GM19452 (cell line): ENCODE results near the gene SYTL5.
"Not testable (repeated sequence)": the region's sequence is repeated elsewhere in the genome, so short reads cannot be mapped to it uniquely, and the experiment has no call there.

Experiments
- ATAC-seq: cut with Tn5 transposase; IDR thresholded peaks from one replicate; pipeline ENCODE4 v1.9.1; 2021; ENCODE audit not compliant: unreplicated experiment

SYTL5 gene

DNA sequence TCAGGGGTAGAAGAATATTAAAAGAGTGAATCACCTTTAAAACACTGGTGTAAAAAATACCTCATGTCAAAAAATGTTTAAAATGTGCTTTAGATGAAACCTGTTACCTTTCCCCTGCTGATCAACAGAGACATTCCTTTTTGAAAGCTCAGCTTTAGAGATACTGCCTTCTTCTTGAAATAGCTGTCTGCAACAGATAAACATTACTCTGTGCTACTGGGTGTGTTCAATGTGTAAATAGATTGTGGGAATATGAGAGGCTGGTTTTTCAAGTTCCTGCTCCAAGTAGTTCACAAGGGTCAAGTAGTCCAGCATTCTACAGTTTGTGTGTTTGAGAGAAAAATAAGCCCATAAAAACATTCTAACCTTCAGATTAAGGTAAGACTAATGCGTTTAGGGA, at the start of gene SYTL5:
Gene SYTL5, plus strand, starts transcription at position 263 of the 400 bp plus-strand sequence. CDS start 27,337 bp downstream, outside the sequence.
- no peak for ATAC-seq

DNA sequence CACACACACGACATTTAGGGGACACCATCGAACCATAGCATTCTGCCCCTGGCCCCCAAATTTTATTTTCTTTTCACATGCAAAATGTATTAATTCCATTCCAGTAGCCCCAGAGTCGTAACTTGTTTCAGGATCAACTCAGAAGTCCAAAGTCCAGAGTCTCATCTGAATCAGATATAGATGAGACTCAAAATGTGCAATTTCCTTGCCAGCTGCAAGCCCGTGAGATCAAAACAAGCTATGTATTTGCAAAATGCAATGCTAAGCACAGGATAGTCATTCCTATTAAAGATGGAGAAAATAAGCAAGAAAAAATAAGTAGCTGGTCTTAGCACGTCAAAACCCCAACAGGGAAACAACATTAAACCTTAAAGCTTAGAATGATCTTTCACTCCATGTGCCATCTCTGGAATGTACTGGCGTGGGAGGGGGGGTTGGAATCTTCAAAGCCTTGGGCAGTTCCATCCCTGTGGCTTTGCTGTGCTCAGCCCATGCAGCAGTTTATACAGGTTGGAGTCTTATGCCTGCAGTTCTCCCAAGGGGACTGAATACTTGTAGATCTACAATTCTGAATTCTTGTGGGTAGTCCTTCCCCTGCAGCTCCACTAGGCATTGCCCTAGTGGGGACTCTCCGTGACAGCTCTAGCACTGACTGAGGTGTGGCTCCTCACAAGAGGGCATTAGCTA, 47.7 kb upstream of the SYTL5 start:
- ATAC-seq: no peak

DNA sequence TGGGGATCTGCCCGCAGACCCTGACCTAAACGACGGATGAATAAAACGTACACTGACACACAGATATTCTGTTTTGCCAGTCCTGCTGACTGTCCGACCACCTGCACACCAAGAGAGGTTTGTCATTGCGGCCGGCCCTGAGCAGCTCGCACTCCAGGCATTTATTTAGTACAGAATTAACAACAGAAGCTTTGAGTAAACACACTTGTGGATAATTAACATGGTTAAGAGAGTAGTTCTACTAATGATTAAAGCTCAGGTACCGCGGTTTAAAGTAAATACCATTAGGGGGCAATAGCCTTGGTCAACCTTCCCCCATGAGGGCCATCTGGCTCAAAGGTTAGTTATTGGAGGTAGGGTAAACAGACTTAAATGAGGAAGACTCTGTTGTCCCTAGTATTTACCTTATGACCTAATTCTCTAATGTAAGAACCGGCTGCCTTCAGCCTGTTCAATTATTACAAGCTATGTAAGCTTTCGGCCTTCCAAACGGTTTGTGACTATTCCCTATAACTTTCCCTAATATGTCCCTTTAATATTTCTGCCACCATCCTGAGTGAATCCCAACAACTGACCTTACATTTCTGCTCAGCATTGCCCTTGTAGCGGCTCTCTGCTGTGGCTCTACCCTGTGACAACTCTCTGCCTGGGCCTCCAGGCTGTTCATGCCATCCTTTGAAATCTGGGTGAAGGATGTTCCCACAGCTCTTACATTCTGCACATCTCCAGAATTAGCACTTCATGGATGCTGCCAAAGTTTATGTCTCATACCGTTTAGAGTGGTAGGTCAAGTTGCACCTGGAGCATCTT, 46.9 kb upstream of the SYTL5 start:
- no peak for ATAC-seq

DNA sequence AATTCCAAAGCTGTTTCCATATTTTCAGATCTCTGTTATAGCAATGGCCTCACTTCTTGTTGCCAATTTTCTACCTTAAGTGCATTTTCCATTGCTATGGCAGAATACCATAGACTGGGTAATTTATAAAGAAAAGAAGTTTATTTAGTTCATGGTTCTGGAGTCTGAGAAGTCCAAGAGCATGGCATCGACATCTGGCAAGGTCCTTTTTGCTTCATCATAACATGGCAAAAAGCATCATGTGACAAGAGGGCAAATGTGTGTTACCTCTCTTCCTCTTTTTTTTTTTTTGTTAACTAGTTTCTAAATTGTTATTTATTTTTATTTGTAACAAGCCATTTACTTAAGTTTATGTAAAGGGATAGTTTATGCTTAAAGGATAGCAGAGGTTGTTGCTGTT, 45.2 kb upstream of the SYTL5 start:
- ATAC-seq: no peak

DNA sequence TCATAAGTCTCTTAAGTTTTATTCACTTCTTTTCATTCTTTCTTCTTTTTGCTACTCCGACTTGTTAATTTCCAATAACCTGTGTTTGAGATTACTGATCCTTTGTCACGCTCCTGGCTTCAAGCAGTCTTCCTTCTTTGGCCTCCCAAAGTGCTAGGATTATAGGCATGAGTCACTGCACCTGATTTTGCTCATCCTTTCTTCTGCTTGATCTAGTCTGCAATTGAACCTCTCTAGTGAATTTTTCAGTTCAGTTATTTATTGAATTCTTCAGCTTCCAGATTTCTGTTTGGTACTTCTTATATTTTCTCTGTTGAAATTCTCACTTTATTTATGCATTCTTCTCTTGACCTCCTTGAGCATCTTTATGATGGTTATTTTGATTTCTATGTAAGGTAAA, 38.6 kb upstream of the SYTL5 start:
- ATAC-seq: no peak

DNA sequence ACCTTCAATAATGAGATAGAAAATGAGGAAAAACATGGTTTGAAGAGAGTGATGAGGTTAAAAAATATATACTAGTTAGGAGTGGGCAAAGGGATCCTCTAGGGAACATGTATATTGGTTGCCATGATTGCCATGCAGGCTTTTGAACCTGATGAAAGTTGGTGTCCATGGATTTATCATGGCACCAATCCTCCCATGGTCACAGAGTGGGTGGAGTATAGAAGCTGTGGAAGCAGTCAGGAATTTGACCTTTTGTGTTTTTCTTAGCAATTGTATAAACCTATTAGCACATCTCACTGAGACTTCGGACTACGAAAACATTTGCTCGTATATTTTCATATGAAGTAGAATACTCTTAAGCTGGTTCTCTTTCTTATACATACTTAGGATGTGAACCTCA, 30.9 kb upstream of the SYTL5 start:
- no peak for ATAC-seq

DNA sequence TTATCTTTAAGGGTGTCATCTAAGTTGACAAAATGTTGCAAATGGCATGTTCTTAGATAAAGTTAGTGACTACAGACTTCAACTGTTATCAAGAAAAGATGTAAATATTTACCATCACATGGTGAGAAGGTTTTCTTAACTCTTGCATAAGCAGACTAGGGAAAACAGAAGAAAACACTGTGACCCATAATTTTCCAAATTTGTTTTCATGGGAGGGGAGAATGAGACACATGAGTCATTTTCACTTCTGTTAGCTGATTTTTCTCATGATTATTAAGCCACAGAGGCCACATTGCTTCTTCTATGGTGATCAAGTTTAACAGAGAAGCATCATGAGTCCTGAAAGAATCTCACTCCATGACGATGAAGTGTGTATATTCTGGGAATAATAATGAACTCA, 30.2 kb upstream of the SYTL5 start:
- no peak for ATAC-seq

DNA sequence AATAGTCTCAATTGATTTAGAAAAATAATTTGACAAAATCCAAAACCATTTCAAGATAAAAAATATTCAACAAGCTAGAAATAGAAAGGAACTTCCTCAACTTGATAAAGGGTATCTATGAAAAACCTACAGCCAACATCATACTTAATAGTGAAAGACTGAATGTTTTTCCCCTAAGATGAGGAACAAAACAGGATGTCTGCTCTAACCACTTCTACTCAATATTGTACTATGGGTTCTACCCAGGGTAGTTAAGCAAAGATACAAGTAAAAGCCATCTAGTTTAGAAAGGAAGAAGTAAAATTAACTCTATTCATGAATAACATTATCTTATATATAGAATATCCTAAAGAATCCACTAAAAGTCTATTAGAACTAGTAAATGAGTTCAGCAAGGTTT, 21.5 kb upstream of the SYTL5 start:
- no peak for ATAC-seq

DNA sequence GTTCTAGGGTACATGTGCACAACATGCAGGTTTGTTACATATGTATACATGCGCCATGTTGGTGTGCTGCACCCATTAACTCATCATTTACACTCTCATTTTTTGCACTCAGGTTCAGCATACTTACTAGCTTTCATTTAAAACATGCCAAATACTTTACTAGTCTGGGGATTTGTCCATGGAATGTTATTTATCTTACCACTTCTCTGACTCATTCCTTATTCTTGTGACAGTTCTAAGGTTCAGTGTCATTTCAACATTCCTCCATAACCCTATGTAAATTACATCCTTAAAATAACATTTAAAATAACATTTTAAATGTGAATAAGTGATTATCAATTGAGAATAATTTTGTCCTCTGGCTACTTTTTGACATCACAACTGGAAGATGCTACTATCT, 19.5 kb upstream of the SYTL5 start:
- no peak for ATAC-seq

DNA sequence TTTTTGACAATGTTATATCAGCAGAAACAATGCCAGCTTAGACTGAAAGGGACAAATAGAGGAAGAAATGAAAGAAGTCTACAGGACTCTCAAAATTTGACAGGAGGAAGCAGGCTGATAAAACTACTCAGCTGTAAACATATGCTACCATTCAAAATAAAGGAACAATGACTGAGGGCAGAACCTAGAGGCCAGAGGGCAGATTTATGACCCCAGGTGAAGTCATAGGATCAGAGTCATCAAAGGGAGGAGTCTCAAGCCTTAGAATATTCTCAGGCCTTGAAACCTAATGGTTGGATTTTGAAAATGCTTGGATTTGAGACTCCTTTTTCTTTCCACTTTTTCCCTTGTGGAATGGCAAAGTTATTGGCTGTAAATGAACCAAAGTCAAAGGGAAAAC, 17.0 kb upstream of the SYTL5 start:
- no peak for ATAC-seq

DNA sequence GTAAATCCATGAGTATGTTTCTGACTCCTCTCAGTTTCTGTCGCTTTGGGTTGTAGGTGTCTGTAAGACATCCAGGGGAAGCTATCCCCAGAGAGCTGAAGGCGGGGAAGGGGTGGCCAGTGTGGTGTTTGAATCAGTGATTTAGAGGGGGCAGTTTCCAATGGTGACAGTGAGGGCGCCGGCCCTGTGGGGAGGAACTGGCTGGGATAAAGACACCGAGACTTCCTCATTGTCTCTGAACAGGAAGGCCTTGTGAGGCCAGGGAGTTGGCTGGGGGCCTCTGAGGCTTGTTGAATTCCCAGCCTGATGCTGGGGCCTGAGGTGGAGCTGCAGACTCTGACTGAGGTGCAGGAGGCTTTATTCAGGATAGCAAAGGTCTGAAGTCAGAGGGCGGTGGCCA, 15.1 kb upstream of the SYTL5 start:
- not testable (repeated sequence) for ATAC-seq

DNA sequence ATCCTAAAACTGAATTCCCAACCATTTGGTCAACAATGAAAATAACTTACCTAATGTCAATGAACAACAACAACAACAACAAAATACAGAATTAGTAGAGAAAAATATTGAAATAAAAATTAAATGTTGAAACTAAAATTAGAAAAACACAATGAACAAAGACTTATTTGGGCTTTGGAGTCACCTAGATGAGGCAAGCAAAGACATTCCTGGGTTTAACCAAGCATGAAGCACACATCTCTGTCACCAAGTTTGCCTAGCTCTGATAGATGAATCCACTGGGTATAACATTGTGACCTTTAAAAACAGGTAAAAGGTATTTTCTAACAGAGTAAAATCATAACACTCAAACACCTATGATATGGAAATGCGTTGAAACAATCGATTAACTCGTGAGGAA, 13.2 kb upstream of the SYTL5 start:
- ATAC-seq: no peak

DNA sequence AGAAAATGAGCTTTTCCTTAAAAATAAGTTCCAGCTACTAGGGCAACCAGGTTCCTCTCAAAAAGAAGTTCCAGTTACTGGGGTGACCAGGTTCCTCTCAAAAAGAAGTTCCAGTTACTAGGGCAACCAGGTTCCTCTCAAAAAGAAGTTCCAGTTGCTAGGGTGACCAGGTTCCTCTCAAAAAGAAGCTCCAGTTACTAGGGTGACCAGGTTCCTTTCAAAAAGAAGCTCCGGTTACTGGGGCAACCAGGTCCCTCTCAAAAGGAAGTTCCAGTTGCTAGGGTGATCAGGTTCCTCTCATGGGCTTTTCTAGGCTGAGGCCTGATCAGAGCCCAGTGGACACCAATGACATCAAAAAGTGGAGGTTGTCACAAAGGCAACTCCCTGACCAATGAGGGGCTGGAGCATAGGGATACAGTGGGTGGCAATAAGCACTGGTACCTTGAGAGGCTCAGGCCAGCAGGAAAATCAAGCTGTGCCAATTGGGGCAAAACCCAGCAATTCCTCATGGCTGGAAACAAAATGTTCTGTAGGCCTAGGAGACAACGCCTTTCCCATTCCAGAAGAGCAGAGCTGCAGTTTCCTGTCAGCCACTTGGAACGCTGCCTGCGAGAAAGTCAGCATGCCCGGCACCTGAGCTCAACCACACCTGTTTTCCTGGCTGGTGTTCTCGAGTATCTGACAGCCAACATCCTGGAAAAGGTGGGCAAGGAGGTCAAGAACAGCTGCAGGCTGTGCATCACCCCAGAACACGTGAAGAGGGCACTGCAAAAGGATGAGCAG, 12.3 kb upstream of the SYTL5 start:
- no peak for ATAC-seq

DNA sequence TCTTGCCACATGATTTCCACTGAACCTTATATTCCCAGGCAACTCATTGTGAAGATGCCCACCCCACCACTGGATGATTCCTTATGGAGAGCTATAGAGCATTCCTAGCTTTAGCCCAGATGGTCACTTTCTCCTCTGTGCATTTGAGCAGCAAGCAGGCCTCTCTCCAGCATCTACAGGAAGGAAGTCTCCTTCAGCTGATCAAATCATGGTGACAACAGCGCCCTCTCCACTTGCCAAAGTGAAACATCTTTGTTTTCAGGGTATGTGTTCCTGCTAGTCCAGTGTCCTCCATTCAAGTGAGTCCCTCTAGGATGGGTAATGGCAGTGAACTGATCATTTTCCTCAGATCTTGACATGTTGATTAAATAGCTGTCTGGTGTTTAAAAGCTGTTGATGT, 10.9 kb upstream of the SYTL5 start:
- no peak for ATAC-seq

DNA sequence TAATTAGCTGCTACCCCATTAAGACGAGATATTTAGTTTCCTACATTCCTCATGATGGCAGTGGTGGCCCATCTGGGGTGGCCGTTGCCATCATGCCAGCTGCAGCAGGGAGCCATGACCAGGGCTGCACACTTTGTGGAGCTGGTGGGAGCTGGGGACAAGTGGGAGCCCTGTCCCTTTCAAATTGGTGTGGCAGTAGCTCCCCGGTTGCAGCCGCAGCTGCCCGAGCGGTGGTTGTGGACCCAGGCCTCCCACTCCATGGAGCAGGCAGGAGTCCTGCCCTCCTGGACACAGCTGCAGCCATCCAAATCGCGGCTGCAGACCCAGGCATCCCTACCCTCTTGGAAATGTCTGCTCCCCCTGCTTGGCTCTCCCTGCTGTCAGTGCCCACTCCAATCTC, 9.3 kb upstream of the SYTL5 start:
- no peak for ATAC-seq

DNA sequence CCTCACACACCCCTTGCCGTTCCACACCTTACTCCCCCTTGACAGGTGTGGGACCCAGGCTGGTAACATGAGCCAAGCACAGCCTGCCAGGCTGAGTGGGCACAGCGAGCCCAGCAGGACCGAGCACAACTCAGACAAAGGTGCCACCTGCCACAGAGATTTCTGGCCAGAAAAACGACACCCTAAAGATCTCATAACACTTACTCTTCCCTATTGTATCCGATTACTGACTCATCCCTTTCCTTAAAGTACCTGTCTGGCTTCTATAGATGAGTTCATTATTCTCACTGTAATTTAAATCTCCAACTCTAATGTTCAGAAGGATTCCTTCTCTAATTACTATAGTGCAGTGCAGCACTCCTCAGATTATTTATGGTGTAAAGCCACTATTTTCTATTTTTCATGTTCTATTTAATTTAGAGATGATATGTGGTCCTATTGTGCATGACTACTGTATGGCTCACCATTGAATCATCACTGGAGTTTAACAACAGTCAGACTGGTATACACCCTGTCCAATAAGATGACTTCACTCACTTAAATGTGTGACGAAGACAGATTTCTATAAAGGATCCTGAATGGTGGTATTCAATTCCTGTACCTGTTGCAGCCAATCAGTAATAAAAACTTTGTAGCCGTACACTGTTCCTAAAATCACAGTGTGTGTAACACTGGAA, 7.6 kb upstream of the SYTL5 start:
- ATAC-seq: no peak

DNA sequence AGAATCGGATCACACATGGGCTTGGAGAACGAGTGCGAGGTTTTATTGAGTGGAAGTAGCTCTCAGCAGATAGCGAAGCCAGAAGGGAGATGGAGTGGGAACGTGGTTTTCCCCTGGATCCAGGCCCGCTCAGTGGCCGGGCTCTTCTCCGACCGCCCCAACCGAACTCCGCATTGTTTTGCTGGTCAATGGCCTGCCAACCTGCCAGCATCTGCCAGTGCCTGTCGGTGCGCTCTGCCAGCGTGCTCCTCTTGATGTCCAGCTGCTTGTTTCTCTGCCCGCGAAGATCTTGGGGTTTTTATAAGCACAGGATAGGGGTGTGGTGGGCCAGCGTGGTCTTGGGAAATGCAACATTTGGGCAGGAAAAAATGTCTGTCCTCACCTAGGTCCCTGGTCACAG, 5.6 kb upstream of the SYTL5 start:
- no peak for ATAC-seq

DNA sequence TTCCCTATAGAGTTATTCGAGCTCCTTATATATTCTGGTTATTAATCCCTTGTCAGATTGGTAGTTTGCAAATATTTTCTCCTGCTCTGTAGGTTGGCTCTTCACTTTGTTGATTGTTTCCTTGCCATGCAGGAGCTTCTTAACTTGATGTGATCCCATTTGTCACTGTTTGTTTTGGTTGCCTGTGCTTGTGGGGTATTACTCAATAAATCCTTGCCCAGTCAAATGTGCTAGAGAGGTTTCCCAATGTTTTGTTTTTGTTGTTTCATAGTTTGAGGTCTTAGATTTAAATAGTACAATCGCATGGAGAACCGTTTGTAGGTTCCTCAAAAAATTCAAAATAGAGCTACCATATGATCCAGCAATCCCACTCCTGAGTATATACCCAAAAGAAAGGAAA, 2.3 kb upstream of the SYTL5 start:
- no peak for ATAC-seq

DNA sequence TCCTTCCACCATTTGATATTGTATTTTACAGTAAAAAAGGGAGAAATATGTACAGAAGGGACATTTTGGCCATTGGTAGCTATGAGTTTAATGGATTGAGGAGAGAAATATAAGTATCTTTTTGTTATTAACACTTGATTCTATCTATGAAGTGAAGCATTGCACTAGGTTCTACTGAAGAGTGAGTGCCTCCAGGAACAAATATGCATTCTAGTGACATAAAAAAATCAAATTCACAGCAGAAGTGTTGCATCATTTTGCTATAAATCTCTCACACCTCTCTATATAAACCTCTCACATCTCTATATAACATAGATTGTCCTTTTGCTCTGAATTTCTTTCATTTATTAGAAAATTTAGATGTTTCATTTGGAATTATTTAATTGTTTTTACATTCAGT, 425 bp downstream of the SYTL5 start:
- no peak for ATAC-seq

DNA sequence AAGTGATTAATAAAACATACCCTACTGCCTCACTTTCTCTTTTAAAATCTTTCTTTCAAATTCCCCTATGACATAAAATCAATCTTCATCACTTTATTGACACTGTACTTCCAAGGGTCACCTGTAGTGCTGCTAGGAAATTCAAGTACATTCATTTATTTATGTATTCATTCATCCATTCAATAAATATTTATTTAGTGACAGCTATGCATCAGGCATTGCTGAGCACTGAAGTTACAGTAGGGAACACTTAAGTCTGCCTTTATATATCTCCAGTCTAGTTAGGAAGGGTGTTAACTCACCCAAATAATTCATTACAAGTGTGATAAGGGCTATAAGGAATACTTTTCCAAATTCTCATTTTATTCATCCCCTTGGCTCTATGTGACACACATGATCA, 2.3 kb downstream of the SYTL5 start:
- ATAC-seq: no peak

DNA sequence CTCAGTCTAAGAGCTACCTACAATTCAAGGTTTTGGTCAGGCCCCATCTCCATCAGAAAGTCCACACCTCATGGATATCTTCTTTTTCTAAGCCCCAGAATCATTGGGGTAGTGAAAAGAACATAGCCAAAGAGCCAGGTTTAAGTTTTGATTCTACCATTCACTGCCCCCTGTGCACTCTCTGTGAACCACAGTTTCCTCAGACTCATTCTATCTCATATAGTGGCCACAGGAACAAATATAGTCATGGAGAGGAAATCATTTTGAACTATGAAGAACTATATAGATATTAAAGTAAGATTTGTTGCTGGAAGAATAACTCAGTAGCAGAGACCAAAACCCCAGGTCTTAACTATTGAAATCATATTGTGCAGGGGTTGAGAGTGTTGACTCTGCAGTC, 3.3 kb downstream of the SYTL5 start:
- ATAC-seq: no peak
